Endodermal cell (in vitro differentiated cells): ENCODE data around the gene TANC2. TPM values are rescaled to one million over a fixed set of nuclear protein-coding genes. Genes with fewer than 3 reads are reported as not detected.
A peak's percentile ranks its signal among the peaks of the same experiment; 100 is the strongest.

Source experiments
- DNase-seq: peaks from one replicate; pipeline ENCODE4 v3.0.0-alpha.2; 2017
- H3K27ac ChIP-seq: 2 replicates; pipeline ENCODE4 v1.5.1; 2013; ENCODE audit warnings: mild to moderate bottlenecking, low read depth, low read length, moderate library complexity
- H3K27me3 ChIP-seq: 2 replicates; pipeline ENCODE4 v1.6.1; 2013; ENCODE audit warnings: mild to moderate bottlenecking, low read length, moderate library complexity; ENCODE audit not compliant: insufficient read depth, control insufficient read depth, poor library complexity, severe bottlenecking
- H3K36me3 ChIP-seq: 2 replicates; pipeline ENCODE4 v1.7.0; 2013; ENCODE audit warnings: mild to moderate bottlenecking, low read length, moderate library complexity; ENCODE audit not compliant: control insufficient read depth, insufficient read depth
- H3K4me1 ChIP-seq: one replicate; pipeline ENCODE4 v1.7.0; 2013; ENCODE audit warnings: low read length; ENCODE audit not compliant: control insufficient read depth, insufficient read depth
- H3K4me3 ChIP-seq: 2 replicates; pipeline ENCODE4 v1.5.1; 2013; ENCODE audit warnings: mild to moderate bottlenecking, low read length, moderate library complexity
- H3K9ac ChIP-seq: 2 replicates; pipeline ENCODE4 v1.6.1; 2013; ENCODE audit warnings: mild to moderate bottlenecking, low read length, moderate library complexity; ENCODE audit not compliant: poor library complexity, severe bottlenecking; ENCODE audit errors: extremely low read depth
- H3K9me3 ChIP-seq: 2 replicates; pipeline ENCODE4 v1.6.1; 2013; ENCODE audit warnings: mild to moderate bottlenecking, low read length, moderate library complexity; ENCODE audit not compliant: control insufficient read depth
- H3K27ac Mint-ChIP-seq: 2 replicates; pipeline ENCODE4 v1.8.0; 2020; ENCODE audit warnings: mixed read lengths
- H3K27me3 Mint-ChIP-seq: 2 replicates; pipeline ENCODE4 v1.8.0; 2021; ENCODE audit warnings: mild to moderate bottlenecking, mixed read lengths; ENCODE audit not compliant: insufficient read depth
- H3K36me3 Mint-ChIP-seq: 2 replicates; pipeline ENCODE4 v1.8.0; 2020; ENCODE audit warnings: low read depth, mixed read lengths
- H3K4me1 Mint-ChIP-seq: 2 replicates; pipeline ENCODE4 v1.8.0; 2020; ENCODE audit warnings: mixed read lengths
- H3K4me3 Mint-ChIP-seq: 2 replicates; pipeline ENCODE4 v1.8.0; 2020; ENCODE audit warnings: mild to moderate bottlenecking, moderate library complexity, mixed read lengths
- H3K9me3 Mint-ChIP-seq: 2 replicates; pipeline ENCODE4 v1.8.0; 2020; ENCODE audit warnings: mild to moderate bottlenecking, mixed read lengths
- CTCF ChIP-seq: fragments of 200-600 bp; sonication (generic); conservative IDR thresholded peaks from 2 replicates; pipeline ENCODE4 v1.5.0; 2021; ENCODE audit warnings: antibody characterized with exemption, mild to moderate bottlenecking
- WGBS, 2 experiments: methylation state at CpG; one replicate each; pipeline versions ENCODE4 v1.1.5 to v1.1.7; 2013; ENCODE audit warnings: missing lambda C conversion rate in 2 of 2, mixed read lengths in 1 of 2; ENCODE audit not compliant: insufficient coverage in 1 of 2, insufficient read length in 1 of 2; 5-methylcytosine and 5-hydroxymethylcytosine counted together
- long read RNA-seq, 4 experiments: library from polyadenylated mRNA in 2 of 4; library from RNA in 1 of 4; library from capped mRNA in 1 of 4; stranded (forward) in 3 of 4; unstranded in 1 of 4; transcript quantifications; one replicate each; pipeline ENCODE4 v2.0.0, GENCODE V29; 2020 to 2021; ENCODE audit warnings: inconsistent platforms in 1 of 4
- polyA plus RNA-seq, 2 experiments: library from polyadenylated mRNA; stranded (reverse); fragments of 50-300 nt; gene quantifications; one replicate each; pipeline ENCODE4 v1.2.3, GENCODE V29; 2013
- total RNA-seq, 2 donors: library from RNA; stranded (reverse); fragmentation: NEBNext Ultra II Directional in 1 of 2; extraction: Animal tissue kit (Norgen Biotek cat#: 25700) in 1 of 2; gene quantifications; 2 replicates in 1 of 2; 3 replicates in 1 of 2; pipeline ENCODE4 v1.2.1, GENCODE V29; 2021

The TANC2 gene
- total RNA-seq: 10 to 100 TPM; 16.7 to 22.9 TPM
- 12.7 TPM for polyA plus RNA-seq (2013, experiment 1 of 2)
- polyA plus RNA-seq (2013, experiment 2 of 2): 14.0 TPM
- long read RNA-seq, experiment 1, partial matches to known transcripts: 0 of 4 reads
- long read RNA-seq, experiment 1, other reads (novel, unspliced or antisense): 4 of 4 reads
- long read RNA-seq, experiment 2, partial matches to known transcripts: 5 of 12 reads
- long read RNA-seq, experiment 2, other reads (novel, unspliced or antisense): 7 of 12 reads
- long read RNA-seq, experiment 3, partial matches to known transcripts: 1 of 5 reads
- long read RNA-seq, experiment 3, other reads (novel, unspliced or antisense): 4 of 5 reads
- long read RNA-seq, experiment 4: 0 reads

- peak; percentile 95 for DNase-seq
- 3 to 8% methylated on average over 15 to 81 of the region's 81 CpGs for WGBS, 2 experiments
- H3K4me3 Mint-ChIP-seq: peak within 1 kb of the TSS; percentile 81
- no peak for TF ChIP-seq CTCF
- Histone ChIP-seq H3K36me3 (no peaks in the 10 kb centered on the region), H3K9ac (peak within 1 kb of the TSS; percentile 35), H3K9me3 (no peaks in the 10 kb centered on the region), H3K27me3 (peaks cover 23% of the 10 kb centered on the region), H3K4me3 (peak within 1 kb of the TSS; percentile 87), H3K27ac (no peak within 1 kb of the TSS), H3K4me1 (no peaks in the 10 kb centered on the region)
- no peaks in the 10 kb centered on the region for H3K36me3 Mint-ChIP-seq
- no peaks in the 10 kb centered on the region for H3K9me3 Mint-ChIP-seq
- H3K4me1 Mint-ChIP-seq: peaks cover 19% of the 10 kb centered on the region
- H3K27me3 Mint-ChIP-seq: peaks cover 42% of the 10 kb centered on the region
- peak within 1 kb of the TSS; percentile 84 for H3K27ac Mint-ChIP-seq
Observed at GRCh38 chr17:62965686-62966425, at the start of gene TANC2. Gene TANC2, plus strand, starts transcription at chr17:62966235. Its CDS starts 43,325 bp downstream, at chr17:63009560.

- no peak for TF ChIP-seq CTCF
- 81 to 85% methylated on average over 6 to 9 of the region's 9 CpGs for WGBS, 2 experiments
- H3K4me1 Mint-ChIP-seq: peaks cover 17% of the 10 kb centered on the region
Observed at GRCh38 chr17:62916684-62917571, 49.1 kb upstream of the TANC2 start.

DNA sequence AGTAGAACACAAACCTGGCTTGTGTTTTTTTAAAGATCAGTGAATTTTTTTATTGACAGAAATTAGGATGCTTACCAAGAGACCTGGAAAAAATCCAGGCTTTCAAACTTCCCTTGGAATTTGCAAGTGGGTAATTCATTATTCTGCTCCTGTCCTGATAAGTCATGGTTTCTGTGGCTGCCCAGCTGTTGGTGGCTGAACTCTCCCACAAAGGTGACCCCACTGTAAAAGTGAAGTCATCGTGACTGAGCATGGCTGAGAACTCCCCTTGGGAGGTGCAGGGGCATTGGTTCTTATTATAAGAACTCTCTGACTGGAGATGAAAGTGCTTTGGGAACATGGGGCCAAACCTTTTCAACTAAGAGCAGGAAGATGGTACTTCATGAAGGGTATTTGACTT lies 46.6 kb upstream of the TANC2 start:
- no peak for TF ChIP-seq CTCF
- H3K4me3 Mint-ChIP-seq: no peak overlapping the region
- no peak overlapping the region for H3K27ac Mint-ChIP-seq
- no peaks in the 10 kb centered on the region for H3K36me3 Mint-ChIP-seq
- Histone ChIP-seq H3K27me3 (no peaks in the 10 kb centered on the region), H3K36me3 (no peaks in the 10 kb centered on the region), H3K4me1 (peaks cover 6% of the 10 kb centered on the region), H3K9ac (no peak overlapping the region), H3K27ac (no peak overlapping the region), H3K9me3 (no peaks in the 10 kb centered on the region), H3K4me3 (no peak overlapping the region)
- no peaks in the 10 kb centered on the region for H3K9me3 Mint-ChIP-seq
- no peak for DNase-seq
- peaks cover 27% of the 10 kb centered on the region for H3K4me1 Mint-ChIP-seq
- WGBS, 2 experiments: 71 to 80% methylated on average over 1 of the region's 1 CpG
- no peaks in the 10 kb centered on the region for H3K27me3 Mint-ChIP-seq

More at GRCh38 chr17:62916684-62917571, 49.1 kb upstream of the TANC2 start:
- no peaks in the 10 kb centered on the region for H3K27me3 ChIP-seq
- H3K9me3 ChIP-seq: peaks cover 10% of the 10 kb centered on the region
- H3K27ac ChIP-seq: no peak overlapping the region
- Mint-ChIP-seq H3K27me3 (peaks cover 2% of the 10 kb centered on the region), H3K27ac (no peak overlapping the region), H3K36me3 (no peaks in the 10 kb centered on the region), H3K4me3 (no peak overlapping the region), H3K9me3 (peaks cover 6% of the 10 kb centered on the region)
- DNase-seq: peak; percentile 21
- no peaks in the 10 kb centered on the region for H3K36me3 ChIP-seq
- no peak overlapping the region for H3K9ac ChIP-seq
- no peak overlapping the region for H3K4me3 ChIP-seq
- no peaks in the 10 kb centered on the region for H3K4me1 ChIP-seq
